Activated CD8-positive, alpha-beta memory T cell treated with anti-CD3 and anti-CD28 coated beads, Interleukin-2, amount 10 ng/mL, durations not matched to agents 7 days and 5 days (primary cell): Measurements from ENCODE around the gene UNC5C. TPM values are rescaled to one million over a fixed set of nuclear protein-coding genes. Genes with fewer than 3 reads are reported as not detected.

ENCODE experiments used
- ATAC-seq: fragments of 150-1000 bp; cut with Tn5 transposase; one replicate; pipeline ENCODE4 v1.10.0; 2021; ENCODE audit warnings: moderate library complexity
- CTCF ChIA-PET: fragments of 350-600 bp; sonication (Branson Sonifier 250); formaldehyde crosslinking; loops from one replicate; lab custom pipeline; 2021; ENCODE audit warnings: antibody characterized with exemption; lab: Charles Lee
- DNase-seq: peaks from one replicate; pipeline ENCODE4 v3.0.0-alpha.2; 2020
- H3K27ac Mint-ChIP-seq: one replicate; pipeline ENCODE4 v1.8.0; 2021; ENCODE audit warnings: mild to moderate bottlenecking, mixed read lengths
- H3K27me3 Mint-ChIP-seq: one replicate; pipeline ENCODE4 v1.8.0; 2021; ENCODE audit warnings: mixed read lengths
- H3K36me3 Mint-ChIP-seq: one replicate; pipeline ENCODE4 v1.8.0; 2021; ENCODE audit warnings: mild to moderate bottlenecking, mixed read lengths
- H3K4me1 Mint-ChIP-seq: one replicate; pipeline ENCODE4 v1.8.0; 2021; ENCODE audit warnings: mixed read lengths
- H3K4me3 Mint-ChIP-seq: one replicate; pipeline ENCODE4 v1.8.0; 2021; ENCODE audit warnings: mild to moderate bottlenecking, moderate library complexity, mixed read lengths
- H3K9me3 Mint-ChIP-seq: one replicate; pipeline ENCODE4 v1.8.0; 2022; ENCODE audit warnings: low read depth, mixed read lengths
- total RNA-seq, 2 experiments: library from RNA; stranded (reverse); gene quantifications; one replicate each; pipeline ENCODE4 v1.2.3, GENCODE V29; 2021

The UNC5C gene
- total RNA-seq, 2 experiments from 2014 or later = not detected

GRCh38 chr4:95377366-95377900 is 171.3 kb downstream of the UNC5C start:
- no peaks in the 10 kb centered on the region for H3K4me1 Mint-ChIP-seq
- CTCF ChIA-PET = interaction anchor here (1.0 kb wide), 1 partner anchor 10 kb away, joined by 3 read pairs; no protein-coding TSS in a partner anchor
- H3K4me3 Mint-ChIP-seq = no peak overlapping the region
- no peaks in the 10 kb centered on the region for H3K36me3 Mint-ChIP-seq
- DNase-seq = no peak
- ATAC-seq = no peak
- H3K27ac Mint-ChIP-seq = no peak overlapping the region
- no peaks in the 10 kb centered on the region for H3K9me3 Mint-ChIP-seq
- no peaks in the 10 kb centered on the region for H3K27me3 Mint-ChIP-seq

GRCh38 chr4:95371476-95372224 is 177.1 kb downstream of the UNC5C start:
- no peak overlapping the region for H3K4me3 Mint-ChIP-seq
- CTCF ChIA-PET = no interaction called here
- no peaks in the 10 kb centered on the region for H3K9me3 Mint-ChIP-seq
- H3K27ac Mint-ChIP-seq = no peak overlapping the region
- ATAC-seq (no peak), DNase-seq (no peak)
- no peaks in the 10 kb centered on the region for H3K27me3 Mint-ChIP-seq
- no peaks in the 10 kb centered on the region for H3K36me3 Mint-ChIP-seq
- H3K4me1 Mint-ChIP-seq = no peaks in the 10 kb centered on the region

GRCh38 chr4:95367824-95368223 is 180.9 kb downstream of the UNC5C start:
- CTCF ChIA-PET = interaction anchor here (1.4 kb wide), 1 partner anchor 10 kb away, joined by 3 read pairs; no protein-coding TSS in a partner anchor
- Mint-ChIP-seq H3K27me3 (no peaks in the 10 kb centered on the region), H3K36me3 (no peaks in the 10 kb centered on the region), H3K27ac (no peak overlapping the region), H3K4me1 (no peaks in the 10 kb centered on the region), H3K4me3 (no peak overlapping the region), H3K9me3 (no peaks in the 10 kb centered on the region)
- no peak for ATAC-seq
- no peak for DNase-seq

GRCh38 chr4:95363966-95364365 is 184.8 kb downstream of the UNC5C start:
- Mint-ChIP-seq H3K9me3 (no peaks in the 10 kb centered on the region), H3K4me3 (no peak overlapping the region), H3K27ac (no peak overlapping the region), H3K4me1 (no peaks in the 10 kb centered on the region), H3K27me3 (no peaks in the 10 kb centered on the region), H3K36me3 (no peaks in the 10 kb centered on the region)
- ATAC-seq (no peak), DNase-seq (no peak)
- CTCF ChIA-PET = no interaction called here

- CTCF ChIA-PET = no interaction called here
- Mint-ChIP-seq H3K27ac (no peak overlapping the region), H3K27me3 (no peaks in the 10 kb centered on the region), H3K9me3 (no peaks in the 10 kb centered on the region), H3K4me1 (no peaks in the 10 kb centered on the region), H3K4me3 (no peak overlapping the region), H3K36me3 (no peaks in the 10 kb centered on the region)
- ATAC-seq = no peak
- DNase-seq = no peak
Observed at GRCh38 chr4:95363559-95363925, 185.2 kb downstream of the UNC5C start.

GRCh38 chr4:95362906-95363558 is 185.7 kb downstream of the UNC5C start:
- ATAC-seq (no peak), DNase-seq (no peak)
- H3K9me3 Mint-ChIP-seq = no peaks in the 10 kb centered on the region
- H3K4me3 Mint-ChIP-seq = no peak overlapping the region
- no peaks in the 10 kb centered on the region for H3K27me3 Mint-ChIP-seq
- CTCF ChIA-PET = no interaction called here
- no peaks in the 10 kb centered on the region for H3K36me3 Mint-ChIP-seq
- no peaks in the 10 kb centered on the region for H3K4me1 Mint-ChIP-seq
- no peak overlapping the region for H3K27ac Mint-ChIP-seq

GRCh38 chr4:95362066-95362465 is 186.7 kb downstream of the UNC5C start:
- H3K27ac Mint-ChIP-seq = no peak overlapping the region
- DNase-seq (no peak), ATAC-seq (no peak)
- H3K4me1 Mint-ChIP-seq = no peaks in the 10 kb centered on the region
- no peaks in the 10 kb centered on the region for H3K27me3 Mint-ChIP-seq
- CTCF ChIA-PET = no interaction called here
- no peak overlapping the region for H3K4me3 Mint-ChIP-seq
- no peaks in the 10 kb centered on the region for H3K36me3 Mint-ChIP-seq
- no peaks in the 10 kb centered on the region for H3K9me3 Mint-ChIP-seq

- CTCF ChIA-PET = no interaction called here
- no peak overlapping the region for H3K4me3 Mint-ChIP-seq
- no peak for DNase-seq
- H3K9me3 Mint-ChIP-seq = no peaks in the 10 kb centered on the region
- no peak for ATAC-seq
- no peaks in the 10 kb centered on the region for H3K27me3 Mint-ChIP-seq
- H3K36me3 Mint-ChIP-seq = no peaks in the 10 kb centered on the region
- H3K4me1 Mint-ChIP-seq = no peaks in the 10 kb centered on the region
- no peak overlapping the region for H3K27ac Mint-ChIP-seq
Observed at GRCh38 chr4:95361696-95361965, 187.1 kb downstream of the UNC5C start.

GRCh38 chr4:95360906-95361695 is 187.7 kb downstream of the UNC5C start:
- Mint-ChIP-seq H3K36me3 (no peaks in the 10 kb centered on the region), H3K4me1 (no peaks in the 10 kb centered on the region), H3K27ac (no peak overlapping the region), H3K9me3 (no peaks in the 10 kb centered on the region), H3K4me3 (no peak overlapping the region), H3K27me3 (no peaks in the 10 kb centered on the region)
- CTCF ChIA-PET = no interaction called here
- ATAC-seq = no peak
- DNase-seq = no peak

- Mint-ChIP-seq H3K4me1 (no peaks in the 10 kb centered on the region), H3K27ac (no peak overlapping the region), H3K27me3 (no peaks in the 10 kb centered on the region), H3K36me3 (no peaks in the 10 kb centered on the region), H3K9me3 (no peaks in the 10 kb centered on the region), H3K4me3 (no peak overlapping the region)
- CTCF ChIA-PET = no interaction called here
- no peak for DNase-seq
- no peak for ATAC-seq
Observed at GRCh38 chr4:95360256-95360903, 188.4 kb downstream of the UNC5C start.

- ATAC-seq = no peak
- Mint-ChIP-seq H3K4me1 (no peaks in the 10 kb centered on the region), H3K36me3 (no peaks in the 10 kb centered on the region), H3K27ac (no peak overlapping the region), H3K9me3 (no peaks in the 10 kb centered on the region), H3K4me3 (no peak overlapping the region), H3K27me3 (no peaks in the 10 kb centered on the region)
- CTCF ChIA-PET = no interaction called here
- no peak for DNase-seq
Observed at GRCh38 chr4:95358421-95358820, 190.4 kb downstream of the UNC5C start.

GRCh38 chr4:95355021-95355420 is 193.8 kb downstream of the UNC5C start:
- H3K27me3 Mint-ChIP-seq = no peaks in the 10 kb centered on the region

GRCh38 chr4:95348418-95348817 is 200.4 kb downstream of the UNC5C start:
- DNase-seq (no peak), ATAC-seq (no peak)
- Mint-ChIP-seq H3K4me3 (no peak overlapping the region), H3K4me1 (no peaks in the 10 kb centered on the region), H3K9me3 (peaks cover 2% of the 10 kb centered on the region), H3K27ac (no peak overlapping the region), H3K27me3 (no peaks in the 10 kb centered on the region), H3K36me3 (no peaks in the 10 kb centered on the region)
- CTCF ChIA-PET = no interaction called here

More at GRCh38 chr4:95355021-95355420, 193.8 kb downstream of the UNC5C start:
- Mint-ChIP-seq H3K9me3 (no peaks in the 10 kb centered on the region), H3K36me3 (no peaks in the 10 kb centered on the region), H3K4me3 (no peak overlapping the region), H3K27ac (no peak overlapping the region), H3K4me1 (no peaks in the 10 kb centered on the region)
- CTCF ChIA-PET = no interaction called here
- DNase-seq (no peak), ATAC-seq (no peak)
